ENCODE results near the gene RLF.

Gene RLF

DNA sequence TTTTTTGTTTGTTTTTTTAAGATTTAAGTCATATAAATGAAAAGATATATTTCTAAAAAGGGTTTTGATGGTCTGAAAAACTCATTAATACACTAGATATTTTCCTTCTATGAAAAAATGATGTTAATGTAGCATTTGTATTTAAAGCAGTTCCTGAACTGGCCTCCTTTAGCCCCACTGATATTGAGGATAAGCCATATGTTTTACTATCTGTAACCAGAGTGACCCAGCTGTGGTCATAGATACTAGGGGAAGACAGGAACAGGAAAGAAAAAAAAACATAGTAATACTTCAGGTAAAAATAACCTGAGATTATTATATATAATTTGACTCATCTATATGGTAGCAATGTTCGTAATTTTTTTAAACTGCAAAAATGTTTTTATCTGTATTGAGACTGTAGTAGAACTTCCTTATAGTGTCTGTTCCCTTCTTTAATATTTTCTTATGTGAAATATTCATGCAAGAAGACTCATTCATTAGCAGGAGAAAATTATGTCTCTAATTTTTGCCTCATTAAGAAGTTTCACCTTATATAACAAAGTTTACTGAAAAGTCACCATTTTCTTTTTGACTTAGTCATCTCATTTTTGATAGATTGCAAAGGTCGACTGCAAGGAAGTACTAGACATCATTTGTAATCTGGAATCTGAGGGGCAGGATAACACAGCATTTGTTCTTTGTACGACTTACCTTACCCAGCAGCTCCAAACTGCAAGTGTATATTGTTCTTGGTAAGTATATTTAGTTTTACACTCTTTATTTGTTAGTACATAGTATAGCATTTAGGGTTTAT, 61.0 kb downstream of the RLF start:
- Histone ChIP-seq H3K36me3 (ENCODE audit: insufficient read depth, low read length) (peaks cover 32% of the 10 kb centered on the region), H3K27me3 (ENCODE audit: insufficient read depth, low read length, poor library complexity) (no peaks in the 10 kb centered on the region), H3K4me3 (ENCODE audit: low read depth in 1 of 2, low read length in 2 of 2) (no peak overlapping the region), H4K20me1 (ENCODE audit: insufficient read depth, low read length) (no peaks in the 10 kb centered on the region; the same call in 1 of the 2 replicates), H3K4me1 (ENCODE audit: insufficient read depth, low read length) (no peaks in the 10 kb centered on the region), H3K27ac (ENCODE audit: low read length) (no peak overlapping the region), H2AFZ (ENCODE audit: low read depth, low read length) (no peak overlapping the region), H3K9ac (ENCODE audit: low read depth, low read length) (no peak overlapping the region), H3K4me2 (ENCODE audit: insufficient read depth, low read length) (no peak overlapping the region), H3K79me2 (ENCODE audit: insufficient read depth, low read length) (no peaks in the 10 kb centered on the region), H3K9me3 (ENCODE audit: insufficient read depth, low read length, severe bottlenecking) (no peaks in the 10 kb centered on the region)
- DNase-seq (no peak), ATAC-seq (ENCODE audit: insufficient read depth, low read depth) (no peak)
- no peak for TF ChIP-seq CTCF (IDR thresholded peaks at IDR 0.05; ENCODE audit: borderline replicate concordance, extremely low read depth, low read length, poor library complexity, severe bottlenecking)
- no peak for TF ChIP-seq EZH2 (IDR thresholded peaks at IDR 0.05; ENCODE audit: borderline replicate concordance, low read depth, low read length, severe bottlenecking)

DNA sequence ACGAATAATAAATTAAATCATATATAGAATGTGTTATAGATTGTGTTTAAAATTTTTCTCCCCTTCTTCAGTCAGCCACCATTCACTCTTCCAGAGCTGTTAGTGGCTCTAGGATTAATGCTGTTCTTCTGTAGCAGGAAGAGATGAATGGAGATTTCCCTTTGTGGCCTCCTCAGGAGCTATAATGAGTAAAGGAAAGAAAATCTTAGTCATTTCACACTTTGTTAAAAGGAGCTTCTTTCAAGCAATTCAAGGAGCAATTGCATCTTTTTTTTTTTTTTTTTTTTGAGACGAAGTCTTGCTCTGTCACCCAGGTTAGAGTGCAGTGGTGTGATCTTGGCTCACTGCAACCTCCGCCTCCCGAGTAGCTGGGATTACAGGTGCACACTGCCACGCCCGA, 62.9 kb downstream of the RLF start:
- no peaks in the 10 kb centered on the region for H3K27me3 ChIP-seq (ENCODE audit: insufficient read depth, low read length, poor library complexity)
- H3K27ac ChIP-seq (ENCODE audit: low read length) = no peak overlapping the region
- H3K9ac ChIP-seq (ENCODE audit: low read depth, low read length) = no peak overlapping the region
- H3K36me3 ChIP-seq (ENCODE audit: insufficient read depth, low read length) = peaks cover 38% of the 10 kb centered on the region
- TF ChIP-seq EZH2 (IDR thresholded peaks at IDR 0.05; ENCODE audit: borderline replicate concordance, low read depth, low read length, severe bottlenecking) (no peak), CTCF (IDR thresholded peaks at IDR 0.05; ENCODE audit: borderline replicate concordance, extremely low read depth, low read length, poor library complexity, severe bottlenecking) (no peak)
- H3K4me2 ChIP-seq (ENCODE audit: insufficient read depth, low read length) = no peak overlapping the region
- no peaks in the 10 kb centered on the region for H3K4me1 ChIP-seq (ENCODE audit: insufficient read depth, low read length)
- H3K9me3 ChIP-seq (ENCODE audit: insufficient read depth, low read length, severe bottlenecking) = no peaks in the 10 kb centered on the region
- H3K79me2 ChIP-seq (ENCODE audit: insufficient read depth, low read length) = no peaks in the 10 kb centered on the region
- no peak overlapping the region for H3K4me3 ChIP-seq (ENCODE audit: low read depth in 1 of 2, low read length in 2 of 2)
- ATAC-seq (ENCODE audit: insufficient read depth, low read depth) (no peak), DNase-seq (no peak)
- H4K20me1 ChIP-seq (ENCODE audit: insufficient read depth, low read length) = no peaks in the 10 kb centered on the region
- H2AFZ ChIP-seq (ENCODE audit: low read depth, low read length) = no peak overlapping the region

DNA sequence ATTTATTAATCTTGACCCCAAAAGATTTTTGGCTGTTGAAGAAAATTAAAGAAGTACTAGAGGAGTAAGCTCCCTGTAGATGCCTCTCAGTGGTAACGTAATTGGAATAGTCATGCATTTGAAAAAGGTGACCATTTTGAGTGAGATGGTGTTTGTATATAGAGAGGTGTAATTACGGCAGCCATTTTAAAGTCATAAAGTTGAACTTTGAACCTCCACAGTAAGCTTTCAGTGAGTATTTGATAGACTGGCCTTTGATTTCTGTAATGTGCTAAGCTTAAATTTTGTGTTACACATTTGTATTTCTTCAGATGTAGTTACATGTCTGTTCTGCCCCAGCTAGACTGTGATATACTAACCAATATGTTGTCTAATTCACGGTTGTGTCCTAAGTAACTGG, 65.0 kb downstream of the RLF start:
- Histone ChIP-seq H3K9ac (ENCODE audit: low read depth, low read length) (no peak overlapping the region), H3K79me2 (ENCODE audit: insufficient read depth, low read length) (no peaks in the 10 kb centered on the region), H3K4me3 (ENCODE audit: low read depth in 1 of 2, low read length in 2 of 2) (no peak overlapping the region), H3K9me3 (ENCODE audit: insufficient read depth, low read length, severe bottlenecking) (no peaks in the 10 kb centered on the region), H3K27me3 (ENCODE audit: insufficient read depth, low read length, poor library complexity) (no peaks in the 10 kb centered on the region), H2AFZ (ENCODE audit: low read depth, low read length) (no peak overlapping the region), H3K4me2 (ENCODE audit: insufficient read depth, low read length) (no peak overlapping the region), H3K36me3 (ENCODE audit: insufficient read depth, low read length) (peaks cover 45% of the 10 kb centered on the region), H4K20me1 (ENCODE audit: insufficient read depth, low read length) (no peaks in the 10 kb centered on the region), H3K4me1 (ENCODE audit: insufficient read depth, low read length) (no peaks in the 10 kb centered on the region), H3K27ac (ENCODE audit: low read length) (no peak overlapping the region)
- ATAC-seq (ENCODE audit: insufficient read depth, low read depth) (no peak), DNase-seq (no peak)
- TF ChIP-seq CTCF (IDR thresholded peaks at IDR 0.05; ENCODE audit: borderline replicate concordance, extremely low read depth, low read length, poor library complexity, severe bottlenecking) (no peak), EZH2 (IDR thresholded peaks at IDR 0.05; ENCODE audit: borderline replicate concordance, low read depth, low read length, severe bottlenecking) (no peak)

Measured in DND-41 (cell line).